Activated naive CD4-positive, alpha-beta T cell treated with anti-CD3 and anti-CD28 coated beads for 36 hours (primary cell): ENCODE measurements around the gene MACROH2A1. TPM values are rescaled to one million over a fixed set of nuclear protein-coding genes. Genes with fewer than 3 reads are reported as not detected.
"Not testable (repeated sequence)": the region's sequence is repeated elsewhere in the genome, so short reads cannot be mapped to it uniquely, and the experiment has no call there.

Source experiments
- CTCF ChIA-PET: fragments of 350-600 bp; sonication (Branson Sonifier 250); formaldehyde crosslinking; loops from one replicate; lab custom pipeline; 2021; ENCODE audit warnings: antibody characterized with exemption; lab: Charles Lee
- DNase-seq: peaks from one replicate; pipeline ENCODE4 v3.0.0-alpha.2; 2020
- H3K27ac Mint-ChIP-seq: one replicate; pipeline ENCODE4 v1.8.0; 2021; ENCODE audit warnings: mild to moderate bottlenecking, mixed read lengths
- H3K27me3 Mint-ChIP-seq: one replicate; pipeline ENCODE4 v1.8.0; 2021; ENCODE audit warnings: low read depth, mixed read lengths
- H3K36me3 Mint-ChIP-seq: one replicate; pipeline ENCODE4 v1.8.0; 2021; ENCODE audit warnings: low read depth, mixed read lengths
- H3K4me1 Mint-ChIP-seq: one replicate; pipeline ENCODE4 v1.8.0; 2021; ENCODE audit warnings: low read depth, mixed read lengths
- H3K4me3 Mint-ChIP-seq: one replicate; pipeline ENCODE4 v1.8.0; 2021; ENCODE audit warnings: mild to moderate bottlenecking, moderate library complexity, mixed read lengths
- H3K9me3 Mint-ChIP-seq: one replicate; pipeline ENCODE4 v1.8.0; 2021; ENCODE audit warnings: mixed read lengths
- intact Hi-C: fragments of 100-400 bp; cut with micrococcal nuclease; formaldehyde crosslinking; loops from one replicate; pipeline ENCODE4 v1.15.1; 2023
- total RNA-seq, 2 experiments: library from RNA; stranded (reverse); gene quantifications; one replicate each; pipeline ENCODE4 v1.2.3, GENCODE V29; 2021

MACROH2A1 gene
- total RNA-seq, 2 experiments from 2014 or later = 153 TPM

DNA sequence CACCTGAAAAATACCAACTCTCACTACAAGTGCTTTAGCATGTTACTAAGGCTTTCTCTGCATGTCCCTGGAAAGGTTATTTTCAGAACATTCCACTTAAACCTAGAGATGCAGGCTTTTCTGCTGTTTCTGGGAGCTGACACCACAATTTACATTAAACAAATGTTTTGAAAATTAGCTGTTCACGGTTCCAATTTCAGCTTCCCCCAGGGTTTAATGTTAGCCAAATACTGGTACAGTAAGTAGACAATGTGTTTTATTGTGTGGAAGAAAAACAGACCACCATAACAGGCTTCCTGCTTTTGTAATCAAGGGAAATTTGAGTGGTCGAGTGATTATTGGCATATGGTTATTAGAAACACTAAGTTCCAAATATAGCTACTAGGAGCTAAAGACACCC lies 32.0 kb downstream of the MACROH2A1 start:
- DNase-seq = no peak
- Mint-ChIP-seq H3K4me3 (no peak overlapping the region), H3K27ac (no peak overlapping the region), H3K36me3 (peaks cover 37% of the 10 kb centered on the region), H3K4me1 (peaks cover 8% of the 10 kb centered on the region), H3K27me3 (no peaks in the 10 kb centered on the region), H3K9me3 (no peaks in the 10 kb centered on the region)
- CTCF ChIA-PET = interaction anchor here (0.7 kb wide), 1 partner anchor 805 kb away, joined by 3 read pairs; no protein-coding TSS in a partner anchor
- intact Hi-C loops = no loop called here

- H3K27me3 Mint-ChIP-seq = no peaks in the 10 kb centered on the region
Measured at GRCh38 chr5:135365281-135365680, 33.8 kb downstream of the MACROH2A1 start.

DNA sequence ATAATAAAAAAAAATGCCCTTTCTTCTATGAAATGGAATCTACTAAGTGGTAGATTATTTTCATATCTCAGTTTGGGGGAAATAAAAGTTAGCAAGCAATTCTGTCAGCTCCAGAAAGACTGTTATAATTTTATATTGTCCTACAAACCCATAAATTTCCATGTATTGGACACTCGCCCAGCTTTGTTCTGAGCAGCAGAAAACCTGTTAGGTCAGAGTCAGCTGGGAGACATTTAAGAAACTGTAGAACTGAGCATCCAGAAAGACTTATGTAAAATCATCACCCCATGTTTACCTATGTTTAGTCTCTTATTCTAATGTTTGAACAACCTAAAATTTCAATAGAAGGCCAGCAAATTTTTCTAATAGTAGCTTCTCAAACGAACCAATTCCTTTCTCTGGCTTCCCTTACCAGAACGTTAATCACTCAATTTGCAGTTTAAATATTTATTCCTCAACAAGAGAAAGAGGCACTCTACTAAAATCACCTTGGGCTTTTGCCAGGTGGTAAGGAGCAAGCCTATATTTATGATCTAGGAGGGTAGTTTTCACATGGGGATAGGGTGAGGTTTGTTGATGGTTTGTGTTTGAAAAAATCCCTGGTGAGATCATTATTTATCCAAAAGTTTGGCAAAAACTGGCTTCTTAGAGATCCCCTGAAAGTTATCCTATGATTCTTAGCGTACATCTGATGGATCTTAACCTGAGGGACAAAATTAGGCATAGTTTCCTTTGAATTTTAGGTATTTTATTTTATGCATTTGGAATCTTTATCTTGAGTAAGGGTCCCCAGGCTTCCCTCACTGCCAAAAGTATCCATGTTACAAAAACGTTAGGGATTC lies 34.4 kb downstream of the MACROH2A1 start:
- intact Hi-C loops = no loop called here
- H3K27ac Mint-ChIP-seq = no peak overlapping the region
- CTCF ChIA-PET = no interaction called here
- peaks cover 33% of the 10 kb centered on the region for H3K36me3 Mint-ChIP-seq
- no peak for DNase-seq
- H3K4me1 Mint-ChIP-seq = peaks cover 19% of the 10 kb centered on the region
- H3K9me3 Mint-ChIP-seq = no peaks in the 10 kb centered on the region
- H3K27me3 Mint-ChIP-seq = no peaks in the 10 kb centered on the region
- H3K4me3 Mint-ChIP-seq = no peak overlapping the region

More at GRCh38 chr5:135365281-135365680, 33.8 kb downstream of the MACROH2A1 start:
- Mint-ChIP-seq H3K27ac (no peak overlapping the region), H3K4me3 (no peak overlapping the region), H3K4me1 (peaks cover 17% of the 10 kb centered on the region), H3K36me3 (peaks cover 33% of the 10 kb centered on the region), H3K9me3 (no peaks in the 10 kb centered on the region)
- CTCF ChIA-PET = no interaction called here
- no peak for DNase-seq
- intact Hi-C loops = no loop called here

DNA sequence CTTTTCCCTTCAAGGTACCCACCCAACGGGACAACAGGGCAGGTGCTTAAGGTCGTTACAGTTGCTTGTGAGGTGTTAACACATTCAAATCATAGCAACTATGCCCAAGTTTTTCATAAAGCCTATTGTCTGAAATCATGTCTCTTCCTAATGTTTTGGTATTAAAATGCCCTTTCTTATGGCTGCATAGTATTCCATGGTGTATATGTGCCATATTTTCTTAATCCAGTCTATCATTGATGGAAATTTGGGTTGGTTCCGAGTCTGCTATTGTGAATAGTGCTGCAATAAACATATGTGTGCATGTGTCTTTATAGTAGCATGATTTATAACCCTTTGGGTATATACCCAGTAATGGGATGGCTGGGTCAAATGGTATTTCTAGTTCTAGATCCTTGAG lies 35.7 kb downstream of the MACROH2A1 start:
- peaks cover 31% of the 10 kb centered on the region for H3K36me3 Mint-ChIP-seq
- H3K9me3 Mint-ChIP-seq, H3K27me3 Mint-ChIP-seq, H3K4me3 Mint-ChIP-seq, CTCF ChIA-PET, DNase-seq, intact Hi-C loops, H3K27ac Mint-ChIP-seq: not testable (repeated sequence)
- H3K4me1 Mint-ChIP-seq = peaks cover 19% of the 10 kb centered on the region

GRCh38 chr5:135362102-135362501 lies 36.9 kb downstream of the MACROH2A1 start:
- Mint-ChIP-seq H3K27ac (no peak overlapping the region), H3K9me3 (no peaks in the 10 kb centered on the region), H3K4me1 (peaks cover 19% of the 10 kb centered on the region), H3K4me3 (no peak overlapping the region), H3K36me3 (peaks cover 31% of the 10 kb centered on the region), H3K27me3 (no peaks in the 10 kb centered on the region)
- DNase-seq = no peak
- intact Hi-C loops = no loop called here
- CTCF ChIA-PET = interaction anchor here (0.6 kb wide), 1 partner anchor 88 kb away, joined by 3 read pairs; no protein-coding TSS in a partner anchor

GRCh38 chr5:135360278-135361274 lies 38.5 kb downstream of the MACROH2A1 start:
- CTCF ChIA-PET = no interaction called here
- DNase-seq = no peak
- intact Hi-C loops = no loop called here
- H3K36me3 Mint-ChIP-seq = peaks cover 25% of the 10 kb centered on the region
- H3K4me3 Mint-ChIP-seq = no peak overlapping the region
- H3K9me3 Mint-ChIP-seq = no peaks in the 10 kb centered on the region
- no peaks in the 10 kb centered on the region for H3K27me3 Mint-ChIP-seq
- H3K27ac Mint-ChIP-seq = no peak overlapping the region
- peaks cover 19% of the 10 kb centered on the region for H3K4me1 Mint-ChIP-seq

DNA sequence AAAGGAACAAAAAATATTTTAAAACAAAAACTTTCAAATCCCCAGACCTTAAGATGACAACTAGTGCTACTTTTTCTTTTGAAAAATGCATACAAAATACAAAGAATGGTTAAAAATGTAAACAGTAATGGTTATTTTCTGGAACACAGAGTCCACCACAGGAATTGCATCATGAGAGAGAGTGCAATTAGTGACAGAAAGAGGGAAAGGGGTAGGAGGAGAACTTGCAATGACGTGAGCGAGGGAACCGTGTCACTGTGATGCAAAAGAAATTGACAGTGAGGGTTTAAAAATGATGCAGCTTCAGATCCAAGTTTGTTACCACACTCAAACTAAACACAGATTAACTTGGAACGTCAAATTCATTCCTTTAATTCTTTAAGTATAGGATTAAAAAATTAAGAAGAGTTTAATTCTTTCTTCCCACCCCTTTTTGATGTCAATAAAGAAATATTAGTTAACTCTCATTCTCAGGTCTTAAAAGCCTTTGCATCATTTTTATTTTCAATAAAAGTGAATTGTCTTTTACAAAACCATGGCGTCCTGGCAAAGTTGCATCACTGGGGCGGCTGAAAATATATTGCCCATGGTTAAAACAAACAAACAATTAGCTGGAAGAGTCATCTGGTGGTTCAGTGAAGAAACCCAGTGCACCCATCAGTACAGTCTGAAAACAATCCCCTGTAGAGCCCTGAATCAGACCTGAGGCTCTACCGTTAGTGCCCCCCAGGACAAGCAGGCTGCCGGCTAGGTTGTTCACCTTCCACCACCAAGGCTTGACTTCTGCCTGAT lies 39.5 kb downstream of the MACROH2A1 start:
- H3K4me1 Mint-ChIP-seq = peaks cover 19% of the 10 kb centered on the region
- peaks cover 24% of the 10 kb centered on the region for H3K36me3 Mint-ChIP-seq
- DNase-seq = no peak
- H3K27ac Mint-ChIP-seq = no peak overlapping the region
- H3K4me3 Mint-ChIP-seq = no peak overlapping the region
- CTCF ChIA-PET = no interaction called here
- intact Hi-C loops = no loop called here
- no peaks in the 10 kb centered on the region for H3K9me3 Mint-ChIP-seq
- no peaks in the 10 kb centered on the region for H3K27me3 Mint-ChIP-seq

GRCh38 chr5:135357685-135358084 lies 41.3 kb downstream of the MACROH2A1 start:
- H3K9me3 Mint-ChIP-seq = no peaks in the 10 kb centered on the region
- H3K36me3 Mint-ChIP-seq = peaks cover 21% of the 10 kb centered on the region
- intact Hi-C loops = no loop called here
- H3K27ac Mint-ChIP-seq = no peak overlapping the region
- H3K27me3 Mint-ChIP-seq = no peaks in the 10 kb centered on the region
- CTCF ChIA-PET = no interaction called here
- no peak overlapping the region for H3K4me3 Mint-ChIP-seq
- DNase-seq = no peak
- peaks cover 12% of the 10 kb centered on the region for H3K4me1 Mint-ChIP-seq

DNA sequence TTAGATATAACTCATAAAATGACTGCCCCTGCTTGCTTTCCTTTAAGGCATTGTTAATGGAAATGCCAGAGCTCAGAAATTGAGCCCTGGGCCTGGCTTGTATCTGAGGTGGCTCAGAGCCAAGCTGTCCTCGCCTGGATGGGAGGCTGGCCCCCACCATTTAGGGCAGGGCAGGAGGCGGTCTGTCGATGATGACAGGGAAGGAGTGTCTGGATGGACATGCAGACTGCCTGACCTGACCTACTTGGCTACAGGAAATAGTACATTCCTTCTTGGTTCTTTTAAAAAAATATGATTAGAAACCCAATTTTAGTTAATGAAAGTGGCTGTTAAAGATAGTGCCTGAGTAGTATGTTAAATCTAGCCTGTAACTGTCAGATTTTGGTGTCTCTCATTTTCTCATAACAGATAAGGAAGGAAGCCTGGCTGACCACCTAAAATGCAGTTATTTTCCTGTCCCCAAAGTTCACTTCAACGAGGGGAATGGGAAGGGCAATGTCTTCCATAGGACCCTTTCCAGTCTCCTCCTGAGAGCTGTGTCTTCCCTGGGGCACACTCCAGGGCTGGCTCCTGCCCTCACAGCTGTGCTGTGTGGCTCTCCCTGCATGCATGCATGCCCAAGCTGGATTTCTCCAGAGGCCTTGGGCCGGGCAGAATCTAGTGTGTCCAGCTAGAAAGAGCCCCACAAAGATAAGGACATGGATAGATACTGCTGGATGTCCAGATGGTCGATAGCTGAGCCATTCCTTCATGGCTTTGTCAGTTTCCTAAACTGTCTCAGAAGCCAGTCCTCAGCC lies 42.3 kb downstream of the MACROH2A1 start:
- DNase-seq = no peak
- H3K4me3 Mint-ChIP-seq = no peak overlapping the region
- peaks cover 25% of the 10 kb centered on the region for H3K36me3 Mint-ChIP-seq
- intact Hi-C loops = no loop called here
- H3K4me1 Mint-ChIP-seq = peaks cover 8% of the 10 kb centered on the region
- H3K27ac Mint-ChIP-seq = no peak overlapping the region
- no peaks in the 10 kb centered on the region for H3K27me3 Mint-ChIP-seq
- CTCF ChIA-PET = no interaction called here
- no peaks in the 10 kb centered on the region for H3K9me3 Mint-ChIP-seq

DNA sequence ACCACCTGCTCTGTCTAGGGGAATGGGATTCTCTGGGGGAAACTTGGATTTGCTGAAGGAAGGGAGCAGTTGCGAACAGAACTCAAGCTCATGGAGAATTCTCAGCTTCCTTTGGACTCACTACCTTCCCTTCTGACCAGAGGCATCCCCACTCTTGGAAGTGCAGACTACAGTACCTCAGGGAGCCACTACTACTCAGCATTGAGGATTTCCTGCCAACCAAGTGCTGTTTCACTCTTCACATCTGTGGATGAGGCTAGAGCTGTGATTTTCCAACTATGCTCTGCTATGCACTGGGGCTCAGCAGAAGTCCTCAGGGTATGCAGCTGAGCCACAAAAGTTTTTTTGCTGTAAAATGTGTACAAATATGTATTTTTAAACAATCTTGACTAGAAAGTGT lies 43.9 kb downstream of the MACROH2A1 start:
- CTCF ChIA-PET = no interaction called here
- H3K9me3 Mint-ChIP-seq = no peaks in the 10 kb centered on the region
- H3K27ac Mint-ChIP-seq = no peak overlapping the region
- peaks cover 27% of the 10 kb centered on the region for H3K36me3 Mint-ChIP-seq
- H3K4me3 Mint-ChIP-seq = no peak overlapping the region
- peaks cover 1% of the 10 kb centered on the region for H3K4me1 Mint-ChIP-seq
- H3K27me3 Mint-ChIP-seq = no peaks in the 10 kb centered on the region
- no peak for DNase-seq
- intact Hi-C loops = no loop called here

- H3K4me3 Mint-ChIP-seq = no peak overlapping the region
- no peaks in the 10 kb centered on the region for H3K4me1 Mint-ChIP-seq
- H3K36me3 Mint-ChIP-seq = peaks cover 25% of the 10 kb centered on the region
- H3K27me3 Mint-ChIP-seq = no peaks in the 10 kb centered on the region
- no peaks in the 10 kb centered on the region for H3K9me3 Mint-ChIP-seq
- intact Hi-C loops = no loop called here
- CTCF ChIA-PET = interaction anchor here (0.6 kb wide), 1 partner anchor 114 kb away, joined by 3 read pairs; no protein-coding TSS in a partner anchor
- no peak for DNase-seq
- no peak overlapping the region for H3K27ac Mint-ChIP-seq
Measured at GRCh38 chr5:135353952-135354721, 44.9 kb downstream of the MACROH2A1 start.
